HG03135 (cell line): ENCODE results near the gene MRPL4.
"Not testable (repeated sequence)": the region's sequence is repeated elsewhere in the genome, so short reads cannot be mapped to it uniquely, and the experiment has no call there.

ENCODE experiments used
- ATAC-seq: cut with Tn5 transposase; IDR thresholded peaks from one replicate; pipeline ENCODE4 v1.9.1; 2021; ENCODE audit warnings: mild to moderate bottlenecking, moderate library complexity; ENCODE audit not compliant: unreplicated experiment

Gene MRPL4

DNA sequence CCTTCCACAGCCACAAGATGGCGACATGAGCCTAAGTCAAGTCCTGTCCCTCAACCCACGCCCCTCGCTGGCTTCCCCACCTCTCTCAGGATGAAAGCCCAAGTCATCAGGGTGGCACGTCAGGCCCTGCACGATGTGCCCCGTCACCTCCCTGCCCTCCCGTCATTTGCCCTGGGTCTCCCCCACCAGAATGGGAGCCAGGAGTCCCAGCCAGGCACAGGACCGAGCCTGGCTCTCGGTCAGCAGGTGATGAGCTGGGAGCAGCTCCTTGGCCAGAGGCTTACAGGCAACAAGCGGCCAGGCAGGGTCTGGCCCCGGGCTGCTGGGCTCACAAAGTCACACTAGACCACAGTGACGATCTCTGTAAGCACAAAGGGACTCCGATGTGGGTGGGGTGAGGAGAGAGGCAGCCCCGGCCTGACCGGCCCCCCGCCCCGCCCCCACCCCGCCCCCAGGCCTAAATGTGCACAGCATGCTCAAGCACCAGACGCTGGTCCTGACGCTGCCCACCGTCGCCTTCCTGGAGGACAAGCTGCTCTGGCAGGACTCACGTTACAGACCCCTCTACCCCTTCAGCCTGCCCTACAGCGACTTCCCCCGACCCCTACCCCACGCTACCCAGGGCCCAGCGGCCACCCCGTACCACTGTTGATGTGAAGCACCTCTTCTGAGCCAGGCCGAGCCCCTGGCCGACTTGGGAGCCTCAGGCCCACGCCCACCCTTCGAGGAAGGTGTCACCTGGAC lies 7.3 kb downstream of the MRPL4 start:
- no peak for ATAC-seq

DNA sequence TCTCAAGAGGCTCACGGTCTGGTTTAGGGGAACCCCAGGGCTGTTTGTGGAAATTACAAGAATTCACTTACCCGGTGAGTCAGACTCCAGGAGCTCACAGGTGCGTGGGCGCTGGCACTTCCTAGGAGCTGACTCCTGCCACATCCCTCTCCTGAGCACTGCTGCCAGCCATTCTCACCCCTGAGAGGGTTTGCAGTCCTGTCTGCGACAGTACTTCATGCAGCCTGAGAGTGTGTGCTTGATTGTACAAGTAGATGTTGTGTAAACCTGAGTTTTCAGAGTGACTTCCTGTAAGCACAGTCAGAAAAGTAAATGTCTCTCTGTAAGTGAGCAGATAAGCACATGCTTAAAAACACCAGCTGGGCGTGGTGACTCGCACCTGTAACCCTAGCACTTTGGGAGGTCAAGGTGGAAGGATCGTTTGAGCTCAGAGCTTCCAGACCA lies 8.1 kb downstream of the MRPL4 start:
- no peak for ATAC-seq

GRCh38 chr19:10262771-10263170 lies 10.8 kb downstream of the MRPL4 start:
- ATAC-seq, result no peak

- ATAC-seq, result no peak
Measured at GRCh38 chr19:10266706-10267105, 14.7 kb downstream of the MRPL4 start.

GRCh38 chr19:10268071-10268470 lies 16.1 kb downstream of the MRPL4 start:
- ATAC-seq, result no peak

- no peak for ATAC-seq
Measured at GRCh38 chr19:10269333-10270179, 17.5 kb downstream of the MRPL4 start.

- no peak for ATAC-seq
Measured at GRCh38 chr19:10270180-10270615, 18.2 kb downstream of the MRPL4 start.

DNA sequence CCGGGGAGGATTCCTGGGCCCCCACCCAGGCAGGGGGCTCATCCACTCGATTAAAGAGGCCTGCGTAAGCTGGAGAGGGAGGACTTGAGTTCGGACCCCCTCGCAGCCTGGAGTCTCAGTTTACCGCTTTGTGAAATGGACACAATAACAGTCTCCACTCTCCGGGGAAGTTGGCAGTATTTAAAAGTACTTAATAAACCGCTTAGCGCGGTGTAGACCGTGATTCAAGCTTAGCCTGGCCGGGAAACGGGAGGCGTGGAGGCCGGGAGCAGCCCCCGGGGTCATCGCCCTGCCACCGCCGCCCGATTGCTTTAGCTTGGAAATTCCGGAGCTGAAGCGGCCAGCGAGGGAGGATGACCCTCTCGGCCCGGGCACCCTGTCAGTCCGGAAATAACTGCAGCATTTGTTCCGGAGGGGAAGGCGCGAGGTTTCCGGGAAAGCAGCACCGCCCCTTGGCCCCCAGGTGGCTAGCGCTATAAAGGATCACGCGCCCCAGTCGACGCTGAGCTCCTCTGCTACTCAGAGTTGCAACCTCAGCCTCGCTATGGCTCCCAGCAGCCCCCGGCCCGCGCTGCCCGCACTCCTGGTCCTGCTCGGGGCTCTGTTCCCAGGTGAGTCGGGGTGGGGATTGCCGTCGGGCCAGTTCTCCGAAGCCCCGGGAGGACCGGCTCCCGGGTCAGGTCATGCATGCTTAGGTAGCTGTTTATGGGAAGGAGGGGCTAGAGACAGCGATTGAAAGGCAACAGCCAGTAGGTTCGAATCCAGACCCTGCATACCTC lies 18.8 kb downstream of the MRPL4 start, which contains the start of gene ICAM1:
Gene ICAM1 (plus strand): TSS at position 505 of the 779 bp plus-strand sequence. CDS start 40 bp downstream, at position 545.
- ATAC-seq, result peak; percentile 53

GRCh38 chr19:10271543-10272086 lies 19.6 kb downstream of the MRPL4 start:
- ATAC-seq, result peak; percentile 24

DNA sequence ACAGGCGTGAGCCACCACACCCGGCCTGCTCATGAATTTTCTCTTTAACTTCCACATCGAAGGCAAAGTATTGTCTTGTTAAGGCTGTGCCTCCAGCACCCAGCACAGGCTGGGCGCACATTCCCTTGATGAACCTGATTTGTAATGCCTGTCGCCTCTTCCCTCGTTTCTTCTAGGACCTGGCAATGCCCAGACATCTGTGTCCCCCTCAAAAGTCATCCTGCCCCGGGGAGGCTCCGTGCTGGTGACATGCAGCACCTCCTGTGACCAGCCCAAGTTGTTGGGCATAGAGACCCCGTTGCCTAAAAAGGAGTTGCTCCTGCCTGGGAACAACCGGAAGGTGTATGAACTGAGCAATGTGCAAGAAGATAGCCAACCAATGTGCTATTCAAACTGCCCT lies 22.6 kb downstream of the MRPL4 start:
- no peak for ATAC-seq

DNA sequence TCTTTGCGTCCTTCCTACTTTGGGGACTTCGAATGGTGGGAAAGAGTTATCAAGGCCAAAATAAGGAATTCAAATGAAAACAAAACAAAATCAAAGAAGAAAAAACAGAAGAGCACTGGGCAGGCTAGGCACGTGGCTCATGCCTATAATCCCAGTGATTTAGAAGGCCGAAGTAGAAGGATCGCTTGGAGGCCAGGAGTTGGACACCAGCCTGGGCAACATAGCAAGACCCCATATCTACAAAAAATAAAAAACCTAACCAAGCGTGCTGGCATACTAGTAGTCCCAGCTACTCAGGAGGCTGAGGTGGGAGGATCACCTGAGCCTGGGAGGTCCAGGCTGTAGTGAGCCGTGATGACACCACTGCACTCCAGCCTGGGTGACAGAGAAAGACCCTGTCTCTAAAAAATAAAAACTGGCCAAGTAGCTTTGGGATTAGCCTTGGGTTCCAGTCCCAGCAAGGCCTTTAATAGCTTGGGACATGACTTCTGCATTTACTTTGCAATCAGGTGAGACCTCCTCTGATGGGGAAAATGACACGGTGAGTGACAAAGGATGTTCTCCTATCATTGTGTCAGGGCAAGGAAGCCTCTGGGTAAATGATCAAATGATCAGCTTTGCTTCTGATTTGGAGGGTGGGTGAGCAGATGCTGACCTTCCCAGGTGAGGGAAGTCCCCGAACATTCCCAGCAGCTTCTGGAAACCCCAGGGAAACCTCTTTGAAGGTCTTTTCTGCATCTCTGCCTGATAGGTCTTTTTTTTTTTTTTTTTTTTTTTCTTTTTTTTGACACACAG lies 26.0 kb downstream of the MRPL4 start:
- ATAC-seq, result no peak

- ATAC-seq, result no peak
Measured at GRCh38 chr19:10278935-10279334, 26.9 kb downstream of the MRPL4 start.

DNA sequence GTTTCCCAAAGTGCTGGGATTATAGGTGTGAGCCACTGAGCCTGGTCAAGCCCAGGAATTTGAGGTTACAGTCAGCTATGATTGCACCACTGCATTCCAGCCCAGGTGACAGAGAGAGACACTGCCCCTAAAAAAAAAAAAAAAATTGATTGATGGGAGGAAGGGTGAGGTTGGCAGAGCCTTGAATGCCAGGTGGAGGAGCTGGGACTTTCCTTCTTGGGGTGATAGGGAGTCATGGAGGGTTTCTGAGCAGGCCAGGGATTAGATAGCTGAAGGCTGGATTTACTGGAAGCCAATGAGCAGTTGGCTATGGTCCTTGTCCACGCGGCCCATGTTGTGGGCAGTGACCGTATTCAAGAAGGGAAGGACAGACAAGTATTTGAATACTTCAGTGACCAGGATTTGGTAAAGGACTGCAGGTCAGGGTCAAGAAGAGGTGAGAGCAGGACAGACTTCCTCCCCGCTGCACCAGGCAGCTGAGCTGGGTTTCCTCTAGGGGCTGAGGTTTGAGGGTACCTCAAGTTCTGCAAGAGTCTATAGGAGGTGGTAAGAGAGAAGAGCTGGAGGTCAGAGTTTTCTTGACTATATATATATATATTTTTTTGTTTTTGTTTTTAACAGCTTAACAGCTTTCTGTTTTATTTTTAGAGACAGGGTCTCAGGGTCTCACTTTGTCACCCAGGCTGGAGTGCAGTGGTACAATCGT lies 27.9 kb downstream of the MRPL4 start:
- ATAC-seq, result no peak

DNA sequence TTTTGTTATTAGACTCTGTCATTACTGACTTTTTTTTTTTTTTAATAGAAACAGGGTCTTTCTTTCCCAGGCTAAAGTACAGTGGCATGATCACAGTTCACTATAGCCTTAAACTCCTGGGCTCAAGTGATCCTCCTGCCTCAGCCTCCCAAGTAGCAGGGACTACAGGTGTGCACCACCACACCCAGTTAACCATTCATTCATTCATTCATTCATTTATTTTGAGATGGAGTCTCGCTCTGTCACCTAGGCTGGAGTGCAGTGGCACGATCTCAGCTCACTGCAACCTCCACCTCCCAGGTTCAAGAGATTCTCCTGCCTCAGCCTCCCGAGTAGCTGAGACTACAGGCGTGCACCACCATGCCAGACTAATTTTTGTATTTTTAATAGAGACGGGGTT lies 30.0 kb downstream of the MRPL4 start:
- ATAC-seq, result not testable (repeated sequence)

GRCh38 chr19:10283301-10284064 lies 31.5 kb downstream of the MRPL4 start:
- ATAC-seq, result no peak

GRCh38 chr19:10284065-10284959 lies 32.3 kb downstream of the MRPL4 start:
- ATAC-seq, result no peak

- ATAC-seq, result no peak
Measured at GRCh38 chr19:10284960-10285278, 32.9 kb downstream of the MRPL4 start.

GRCh38 chr19:10285393-10285792 lies 33.4 kb downstream of the MRPL4 start:
- no peak for ATAC-seq
